Measurements from ENCODE around the gene PTPN11. TPM values are rescaled to one million over a fixed set of nuclear protein-coding genes. Genes with fewer than 3 reads are reported as not detected.

PTPN11 gene
- total and polyA plus RNA-seq, 2 donors (not counting 1 experiment from before 2014, with no cell fraction given) = 126 to 129 TPM

- H3K27ac ChIP-seq (ENCODE audit: insufficient read depth, low read length) = no peak overlapping the region
- no peaks in the 10 kb centered on the region for H3K9me3 ChIP-seq (ENCODE audit: control insufficient read depth, insufficient read depth, low read depth, low read length)
- peaks cover 6% of the 10 kb centered on the region for H3K36me3 ChIP-seq (ENCODE audit: control insufficient read depth, insufficient read depth, low read length)
- H3K9ac ChIP-seq (ENCODE audit: insufficient read depth, low read length) = no peak overlapping the region
- no peaks in the 10 kb centered on the region for H3K27me3 ChIP-seq (ENCODE audit: control insufficient read depth, insufficient read depth, low read length)
- H2AFZ ChIP-seq (ENCODE audit: low read length) = no peak overlapping the region
- H3K79me2 ChIP-seq (ENCODE audit: control insufficient read depth, insufficient read depth, low read length) = no peaks in the 10 kb centered on the region
- H3K4me2 ChIP-seq (ENCODE audit: extremely low read depth, insufficient read depth, low read length) = no peak overlapping the region
- TF ChIP-seq EZH2 (IDR thresholded peaks at IDR 0.05; ENCODE audit: low read length, missing control alignments) (no peak), CTCF (conservative IDR thresholded peaks at IDR 0.05 in 1 of 2, IDR thresholded peaks at IDR 0.05 in 1 of 2; ENCODE audit: low read depth in 1 of 2, low read length in 2 of 2) (no peak)
- DNase-seq (ENCODE audit: low read depth in 2 of 2) = no peak
- H3K4me1 ChIP-seq (ENCODE audit: control insufficient read depth, extremely low read depth, insufficient read depth, low read length) = no peaks in the 10 kb centered on the region
- no peaks in the 10 kb centered on the region for H4K20me1 ChIP-seq (ENCODE audit: control insufficient read depth, extremely low read depth, insufficient read depth, low read length)
- no peak overlapping the region for H3K4me3 ChIP-seq (replicated peaks in 1 of 4; ENCODE audit: control extremely low read depth in 1 of 4, insufficient read depth in 1 of 4, low read depth in 3 of 4, low read length in 4 of 4)
Measured at GRCh38 chr12:112480931-112481330, 62.2 kb downstream of the PTPN11 start.

DNA sequence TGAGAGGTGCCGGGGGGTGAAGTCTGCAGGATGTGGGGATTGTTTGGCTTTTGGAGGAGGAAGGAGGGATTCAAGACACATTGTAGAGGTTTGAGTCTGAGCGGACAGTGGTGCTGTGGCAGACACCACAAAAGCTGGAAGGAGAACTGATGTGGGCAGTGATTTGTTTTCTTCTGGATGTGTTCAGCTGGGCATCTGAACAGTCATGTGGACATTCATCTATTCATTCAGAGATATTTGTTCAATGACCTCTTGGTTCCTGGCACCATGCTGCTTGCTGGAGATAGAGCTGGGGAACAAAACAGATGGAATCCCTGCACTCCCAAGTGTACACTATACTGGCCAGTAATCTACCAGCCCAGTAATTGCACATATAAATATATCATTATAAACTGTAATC lies 64.0 kb downstream of the PTPN11 start:
- Histone ChIP-seq H3K9ac (ENCODE audit: insufficient read depth, low read length) (no peak overlapping the region), H2AFZ (ENCODE audit: low read length) (no peak overlapping the region), H3K4me2 (ENCODE audit: extremely low read depth, insufficient read depth, low read length) (no peak overlapping the region), H3K36me3 (ENCODE audit: control insufficient read depth, insufficient read depth, low read length) (peaks cover 4% of the 10 kb centered on the region), H3K79me2 (ENCODE audit: control insufficient read depth, insufficient read depth, low read length) (no peaks in the 10 kb centered on the region), H3K27ac (ENCODE audit: insufficient read depth, low read length) (no peak overlapping the region), H3K4me3 (replicated peaks in 1 of 4; ENCODE audit: control extremely low read depth in 1 of 4, insufficient read depth in 1 of 4, low read depth in 3 of 4, low read length in 4 of 4) (no peak overlapping the region), H3K9me3 (ENCODE audit: control insufficient read depth, insufficient read depth, low read depth, low read length) (no peaks in the 10 kb centered on the region), H4K20me1 (ENCODE audit: control insufficient read depth, extremely low read depth, insufficient read depth, low read length) (no peaks in the 10 kb centered on the region), H3K27me3 (ENCODE audit: control insufficient read depth, insufficient read depth, low read length) (no peaks in the 10 kb centered on the region), H3K4me1 (ENCODE audit: control insufficient read depth, extremely low read depth, insufficient read depth, low read length) (no peaks in the 10 kb centered on the region)
- no peak for DNase-seq (ENCODE audit: low read depth in 2 of 2)
- TF ChIP-seq CTCF (conservative IDR thresholded peaks at IDR 0.05 in 1 of 2, IDR thresholded peaks at IDR 0.05 in 1 of 2; ENCODE audit: low read depth in 1 of 2, low read length in 2 of 2) = no peak
- no peak for TF ChIP-seq EZH2 (IDR thresholded peaks at IDR 0.05; ENCODE audit: low read length, missing control alignments)

DNA sequence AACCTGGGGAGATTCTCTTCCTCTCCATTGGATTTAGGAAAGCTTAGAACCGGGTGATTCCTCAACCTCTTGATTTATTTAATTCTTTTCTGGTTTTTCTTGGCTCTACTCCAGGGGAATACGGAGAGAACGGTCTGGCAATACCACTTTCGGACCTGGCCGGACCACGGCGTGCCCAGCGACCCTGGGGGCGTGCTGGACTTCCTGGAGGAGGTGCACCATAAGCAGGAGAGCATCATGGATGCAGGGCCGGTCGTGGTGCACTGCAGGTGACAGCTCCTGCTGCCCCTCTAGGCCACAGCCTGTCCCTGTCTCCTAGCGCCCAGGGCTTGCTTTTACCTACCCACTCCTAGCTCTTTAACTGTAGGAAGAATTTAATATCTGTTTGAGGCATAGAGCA lies 67.6 kb downstream of the PTPN11 start:
- Histone ChIP-seq H3K4me3 (replicated peaks in 1 of 4; ENCODE audit: control extremely low read depth in 1 of 4, insufficient read depth in 1 of 4, low read depth in 3 of 4, low read length in 4 of 4) (no peak overlapping the region), H3K27ac (ENCODE audit: insufficient read depth, low read length) (no peak overlapping the region), H4K20me1 (ENCODE audit: control insufficient read depth, extremely low read depth, insufficient read depth, low read length) (no peaks in the 10 kb centered on the region), H3K27me3 (ENCODE audit: control insufficient read depth, insufficient read depth, low read length) (no peaks in the 10 kb centered on the region), H3K36me3 (ENCODE audit: control insufficient read depth, insufficient read depth, low read length) (peaks cover 3% of the 10 kb centered on the region), H3K9ac (ENCODE audit: insufficient read depth, low read length) (no peak overlapping the region), H2AFZ (ENCODE audit: low read length) (no peak overlapping the region), H3K9me3 (ENCODE audit: control insufficient read depth, insufficient read depth, low read depth, low read length) (no peaks in the 10 kb centered on the region), H3K79me2 (ENCODE audit: control insufficient read depth, insufficient read depth, low read length) (no peaks in the 10 kb centered on the region), H3K4me1 (ENCODE audit: control insufficient read depth, extremely low read depth, insufficient read depth, low read length) (no peaks in the 10 kb centered on the region), H3K4me2 (ENCODE audit: extremely low read depth, insufficient read depth, low read length) (no peak overlapping the region)
- TF ChIP-seq EZH2 (IDR thresholded peaks at IDR 0.05; ENCODE audit: low read length, missing control alignments) (no peak), CTCF (conservative IDR thresholded peaks at IDR 0.05 in 1 of 2, IDR thresholded peaks at IDR 0.05 in 1 of 2; ENCODE audit: low read depth in 1 of 2, low read length in 2 of 2) (no peak)
- DNase-seq (ENCODE audit: low read depth in 2 of 2) = no peak

Data from fibroblast of lung (primary cell).